ENCODE measurements around the gene ROR1.

Gene ROR1

GRCh38 chr1:63882048-63882704, 108.4 kb downstream of the ROR1 start:
- no peak overlapping the region for H3K4me3 Mint-ChIP-seq
- H3K9me3 Mint-ChIP-seq (ENCODE audit: low read depth) = no peaks in the 10 kb centered on the region
- H3K27ac Mint-ChIP-seq = no peak overlapping the region
- no peaks in the 10 kb centered on the region for H3K36me3 Mint-ChIP-seq
- no peaks in the 10 kb centered on the region for H3K4me1 Mint-ChIP-seq (ENCODE audit: low read depth)
- peaks cover 1% of the 10 kb centered on the region for H3K27me3 Mint-ChIP-seq

DNA sequence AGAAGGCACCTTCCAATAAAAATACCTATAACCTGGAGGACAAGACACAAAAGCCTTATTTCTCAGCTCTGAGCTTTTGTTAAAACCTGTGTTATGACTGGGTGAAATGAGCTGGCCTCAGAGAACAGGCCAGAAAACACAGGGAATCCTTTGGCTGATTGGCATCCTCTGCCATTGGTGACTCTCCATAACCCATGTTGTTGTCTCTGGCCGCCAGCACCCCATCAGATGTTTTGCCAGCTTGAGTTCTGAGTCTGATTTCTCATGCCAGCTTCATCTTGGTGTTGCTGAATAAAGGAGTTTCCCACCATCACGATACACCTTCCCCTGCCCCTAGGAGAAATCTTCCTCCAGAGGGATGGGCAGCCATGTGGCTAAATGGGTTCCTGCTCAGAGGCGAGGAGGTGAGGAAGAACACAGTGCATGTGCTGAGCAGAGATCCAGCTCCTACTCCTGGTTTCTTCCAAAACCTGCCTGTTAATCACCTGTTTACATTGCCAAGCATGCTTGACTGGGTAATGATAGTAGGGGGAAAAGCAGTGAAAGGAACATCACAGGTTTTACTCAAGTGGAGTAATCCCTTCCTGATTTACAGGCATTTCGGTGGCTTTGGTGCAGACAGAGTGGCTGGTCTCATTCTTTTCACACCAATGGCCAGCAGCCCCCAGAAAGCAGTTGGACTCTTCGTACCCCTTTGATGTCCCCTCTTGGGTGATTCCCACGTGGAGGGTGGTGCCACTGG, 109.8 kb downstream of the ROR1 start:
- Mint-ChIP-seq H3K4me1 (ENCODE audit: low read depth) (no peaks in the 10 kb centered on the region), H3K27me3 (peaks cover 1% of the 10 kb centered on the region), H3K4me3 (no peak overlapping the region), H3K36me3 (no peaks in the 10 kb centered on the region), H3K9me3 (ENCODE audit: low read depth) (no peaks in the 10 kb centered on the region), H3K27ac (no peak overlapping the region)

DNA sequence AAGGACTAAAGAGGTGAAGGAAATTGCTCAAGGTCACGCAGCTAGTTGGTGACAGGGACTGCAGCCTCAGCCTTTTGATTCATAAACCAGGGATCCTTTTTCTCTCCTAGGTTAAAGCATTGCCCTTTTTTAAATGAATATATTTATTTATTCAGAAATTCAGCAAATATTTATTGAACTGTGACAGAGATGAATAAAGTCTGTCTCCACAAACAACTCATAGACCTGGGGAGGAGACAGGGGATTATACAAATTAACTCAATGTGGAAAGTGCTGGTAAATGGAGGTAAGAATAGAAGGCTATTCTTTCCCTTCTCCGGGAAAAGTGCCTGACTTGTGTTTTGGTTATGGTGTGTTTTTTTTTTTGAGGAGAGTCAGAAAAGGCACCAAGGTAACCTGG, 110.7 kb downstream of the ROR1 start:
- Mint-ChIP-seq H3K4me3 (no peak overlapping the region), H3K27me3 (peaks cover 1% of the 10 kb centered on the region), H3K27ac (no peak overlapping the region)

DNA sequence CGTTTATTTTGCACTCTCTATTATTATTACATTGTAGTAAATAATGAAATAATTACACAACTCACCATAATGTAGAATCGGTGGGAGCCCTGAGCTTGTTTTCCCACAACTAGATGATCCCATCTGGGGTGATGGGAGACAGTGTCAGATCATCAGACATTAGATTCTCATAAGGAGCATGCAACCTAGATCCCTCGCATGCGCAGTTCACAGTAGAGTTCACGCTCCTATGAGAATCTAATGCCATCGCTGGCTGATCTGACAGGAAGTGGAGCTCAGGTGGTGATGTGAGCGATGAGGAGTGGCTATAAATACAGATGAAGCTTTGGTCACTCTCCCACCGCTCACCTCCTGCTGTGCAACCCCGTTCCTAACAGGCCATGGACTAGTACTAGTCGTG, 112.1 kb downstream of the ROR1 start:
- Mint-ChIP-seq H3K4me3 (no peak overlapping the region), H3K9me3 (ENCODE audit: low read depth) (no peaks in the 10 kb centered on the region), H3K36me3 (no peaks in the 10 kb centered on the region), H3K27me3 (peaks cover 1% of the 10 kb centered on the region), H3K27ac (no peak overlapping the region), H3K4me1 (ENCODE audit: low read depth) (no peaks in the 10 kb centered on the region)

More for the DNA sequence above, 110.7 kb downstream of the ROR1 start:
- H3K4me1 Mint-ChIP-seq (ENCODE audit: low read depth) = no peaks in the 10 kb centered on the region
- H3K9me3 Mint-ChIP-seq (ENCODE audit: low read depth) = no peaks in the 10 kb centered on the region
- no peaks in the 10 kb centered on the region for H3K36me3 Mint-ChIP-seq

GRCh38 chr1:63886340-63886739, 112.5 kb downstream of the ROR1 start:
- H3K4me1 Mint-ChIP-seq (ENCODE audit: low read depth) = no peaks in the 10 kb centered on the region
- no peak overlapping the region for H3K27ac Mint-ChIP-seq
- peaks cover 1% of the 10 kb centered on the region for H3K27me3 Mint-ChIP-seq
- no peaks in the 10 kb centered on the region for H3K9me3 Mint-ChIP-seq (ENCODE audit: low read depth)
- no peaks in the 10 kb centered on the region for H3K36me3 Mint-ChIP-seq
- H3K4me3 Mint-ChIP-seq = no peak overlapping the region

DNA sequence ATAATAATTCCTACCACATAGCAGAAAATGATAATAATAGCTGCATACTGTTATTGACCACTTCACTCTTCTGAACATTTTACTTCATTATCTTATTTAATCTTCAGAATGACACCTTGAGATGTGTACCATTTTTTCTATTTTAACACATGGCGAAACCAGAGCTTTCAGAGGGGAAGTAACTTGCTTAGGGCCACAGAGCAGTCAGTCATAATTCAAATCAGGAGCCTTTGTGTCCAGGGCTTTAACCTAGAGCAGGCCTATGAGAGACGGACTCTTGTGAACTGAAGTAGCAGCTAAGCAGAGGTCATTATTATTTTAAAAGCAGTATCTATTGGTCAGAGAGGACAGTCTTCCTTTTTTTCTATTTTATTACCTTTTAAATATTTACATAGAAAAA, 114.0 kb downstream of the ROR1 start:
- no peaks in the 10 kb centered on the region for H3K36me3 Mint-ChIP-seq
- H3K9me3 Mint-ChIP-seq (ENCODE audit: low read depth) = no peaks in the 10 kb centered on the region
- H3K27ac Mint-ChIP-seq = no peak overlapping the region
- no peaks in the 10 kb centered on the region for H3K4me1 Mint-ChIP-seq (ENCODE audit: low read depth)
- no peak overlapping the region for H3K4me3 Mint-ChIP-seq
- peaks cover 1% of the 10 kb centered on the region for H3K27me3 Mint-ChIP-seq

DNA sequence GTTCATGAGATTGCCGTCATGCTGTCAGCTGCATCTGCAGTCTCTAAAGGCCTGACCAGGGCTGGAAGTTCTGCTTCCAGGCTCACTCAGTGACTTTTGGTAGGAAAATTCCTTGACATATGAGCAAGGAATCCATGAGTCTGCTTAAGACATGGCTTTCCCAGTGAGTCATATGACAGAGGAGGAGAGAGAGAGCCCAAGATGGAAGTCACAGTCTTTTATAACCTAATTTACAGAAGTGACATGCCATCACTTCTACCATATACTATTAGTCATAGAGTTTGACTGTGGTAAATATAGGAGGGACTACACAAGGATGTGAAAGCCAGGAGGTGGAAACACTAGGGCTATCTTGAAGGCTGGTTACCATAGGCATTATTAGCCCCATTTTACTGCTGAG, 115.2 kb downstream of the ROR1 start:
- H3K9me3 Mint-ChIP-seq (ENCODE audit: low read depth) = no peaks in the 10 kb centered on the region
- H3K4me3 Mint-ChIP-seq = no peak overlapping the region
- H3K27me3 Mint-ChIP-seq = peaks cover 1% of the 10 kb centered on the region
- no peak overlapping the region for H3K27ac Mint-ChIP-seq
- no peaks in the 10 kb centered on the region for H3K36me3 Mint-ChIP-seq
- no peaks in the 10 kb centered on the region for H3K4me1 Mint-ChIP-seq (ENCODE audit: low read depth)

- Mint-ChIP-seq H3K36me3 (no peaks in the 10 kb centered on the region), H3K9me3 (ENCODE audit: low read depth) (no peaks in the 10 kb centered on the region), H3K27me3 (no peaks in the 10 kb centered on the region), H3K4me1 (ENCODE audit: low read depth) (no peaks in the 10 kb centered on the region), H3K4me3 (no peak overlapping the region), H3K27ac (no peak overlapping the region)
These were observed 116.7 kb downstream of the ROR1 start for GRCh38 chr1:63890468-63890867.

- no peaks in the 10 kb centered on the region for H3K9me3 Mint-ChIP-seq (ENCODE audit: low read depth)
- H3K4me3 Mint-ChIP-seq = no peak overlapping the region
- no peaks in the 10 kb centered on the region for H3K4me1 Mint-ChIP-seq (ENCODE audit: low read depth)
- H3K27me3 Mint-ChIP-seq = no peaks in the 10 kb centered on the region
- no peaks in the 10 kb centered on the region for H3K36me3 Mint-ChIP-seq
- no peak overlapping the region for H3K27ac Mint-ChIP-seq
These were observed 117.4 kb downstream of the ROR1 start for GRCh38 chr1:63891060-63891690.

DNA sequence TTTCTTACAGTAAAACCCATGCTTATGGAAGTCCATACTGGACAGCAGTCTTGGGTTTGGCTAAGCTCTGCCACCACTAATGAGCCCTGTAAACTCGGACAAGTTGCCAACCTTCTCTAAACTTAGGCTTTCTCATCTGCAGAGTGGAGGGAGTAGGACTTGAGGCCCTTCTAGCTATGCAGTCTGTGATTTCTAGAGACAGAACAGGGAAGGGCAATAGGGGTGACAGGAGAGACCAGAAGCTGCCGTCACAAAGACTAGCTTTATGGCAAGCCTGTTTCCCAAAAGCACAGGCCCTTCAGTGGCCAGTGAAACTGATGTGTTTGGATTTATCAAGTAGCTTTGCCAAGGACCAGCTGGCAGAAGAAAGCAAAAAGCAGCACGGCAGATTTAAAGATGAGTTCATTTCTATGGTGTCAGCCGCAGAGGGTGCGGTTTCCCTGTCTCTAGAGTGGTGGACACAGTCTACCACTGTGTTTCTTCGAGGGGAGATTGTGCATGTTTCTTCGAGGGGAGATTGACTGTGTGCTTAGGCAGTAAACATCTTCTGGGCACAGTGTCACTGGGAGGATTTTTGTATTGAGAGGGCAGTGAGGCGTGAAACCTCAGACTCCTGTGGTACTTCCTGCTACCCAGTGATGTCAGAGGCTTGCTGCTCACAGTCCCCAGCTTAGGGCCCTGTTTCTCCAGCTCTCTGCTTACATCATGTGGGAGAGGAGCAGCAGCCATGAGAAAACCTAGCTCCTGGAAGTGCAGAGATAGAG, 119.0 kb downstream of the ROR1 start:
- Mint-ChIP-seq H3K4me1 (ENCODE audit: low read depth) (no peaks in the 10 kb centered on the region), H3K4me3 (no peak overlapping the region), H3K36me3 (no peaks in the 10 kb centered on the region), H3K27ac (no peak overlapping the region), H3K27me3 (no peaks in the 10 kb centered on the region), H3K9me3 (ENCODE audit: low read depth) (no peaks in the 10 kb centered on the region)

DNA sequence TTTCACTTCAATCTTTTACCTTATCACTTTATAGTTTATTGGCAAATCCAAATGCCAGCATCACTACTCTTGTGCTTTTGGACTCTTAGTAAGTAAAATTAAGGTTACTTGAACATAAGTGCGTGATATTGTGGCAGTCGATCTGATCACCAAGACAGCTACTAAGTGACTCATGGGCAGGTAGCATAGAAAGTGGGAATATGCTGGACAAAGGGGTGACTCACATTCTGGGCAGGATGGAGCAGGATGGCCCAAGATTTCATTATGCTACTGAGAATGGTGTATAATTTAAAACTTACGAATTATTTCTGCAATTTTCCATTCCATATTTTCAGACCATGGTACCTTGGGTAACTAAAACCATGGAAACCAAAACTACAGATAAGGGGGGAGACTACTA, 120.2 kb downstream of the ROR1 start:
- H3K4me3 Mint-ChIP-seq = no peak overlapping the region
- H3K4me1 Mint-ChIP-seq (ENCODE audit: low read depth) = no peaks in the 10 kb centered on the region
- no peak overlapping the region for H3K27ac Mint-ChIP-seq
- no peaks in the 10 kb centered on the region for H3K36me3 Mint-ChIP-seq
- H3K9me3 Mint-ChIP-seq (ENCODE audit: low read depth) = no peaks in the 10 kb centered on the region
- H3K27me3 Mint-ChIP-seq = no peaks in the 10 kb centered on the region

DNA sequence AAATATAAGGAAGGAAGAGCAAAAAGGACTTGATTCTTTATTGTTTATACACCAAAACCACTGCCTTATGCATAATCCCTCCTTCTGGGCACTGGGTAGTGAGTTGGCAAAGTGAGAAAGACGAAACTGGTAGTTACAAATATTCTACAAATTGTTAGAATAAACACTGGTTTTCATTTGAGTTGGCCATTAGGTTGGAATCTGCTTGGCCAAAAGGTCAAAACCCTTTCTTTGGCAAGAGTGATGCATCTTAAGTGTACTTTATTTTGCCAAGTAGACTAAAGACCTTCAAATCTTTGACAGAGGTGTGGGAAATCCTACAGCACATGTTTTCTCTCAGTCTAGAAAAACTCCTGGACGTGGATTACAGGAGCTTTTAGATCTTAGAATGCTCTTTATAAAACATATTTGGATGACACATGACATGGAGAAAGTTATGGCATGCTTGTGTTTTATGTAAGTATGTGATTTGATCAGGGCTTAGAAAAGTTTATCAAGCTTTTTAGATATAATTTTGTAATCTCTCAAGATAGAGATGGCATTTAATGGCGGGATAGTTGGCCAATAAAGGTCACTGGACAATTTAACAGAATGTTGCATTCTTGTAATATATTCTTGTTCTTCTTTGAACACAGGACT, 120.9 kb downstream of the ROR1 start:
- no peaks in the 10 kb centered on the region for H3K9me3 Mint-ChIP-seq (ENCODE audit: low read depth)
- no peaks in the 10 kb centered on the region for H3K36me3 Mint-ChIP-seq
- no peaks in the 10 kb centered on the region for H3K4me1 Mint-ChIP-seq (ENCODE audit: low read depth)
- no peak overlapping the region for H3K27ac Mint-ChIP-seq
- H3K27me3 Mint-ChIP-seq = no peaks in the 10 kb centered on the region
- H3K4me3 Mint-ChIP-seq = no peak overlapping the region

DNA sequence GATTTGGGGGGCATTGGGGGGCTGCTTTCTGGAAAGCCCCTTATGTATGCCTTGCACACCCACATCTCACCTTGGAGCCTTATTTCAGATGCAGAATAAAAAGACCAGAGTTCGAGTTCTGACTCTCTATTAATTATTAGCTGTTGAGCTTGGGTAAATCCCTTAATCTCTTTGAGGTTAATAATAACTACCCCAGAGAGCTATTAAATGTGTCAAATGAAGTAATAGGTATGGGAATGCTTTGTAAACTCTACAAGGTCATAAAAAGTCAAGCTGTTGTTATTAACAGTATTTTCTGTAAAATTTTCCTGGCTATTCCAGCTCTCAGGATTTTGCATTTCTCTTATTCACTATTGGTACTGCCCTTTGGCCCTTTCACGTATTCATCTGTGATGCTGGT, 122.9 kb downstream of the ROR1 start:
- H3K36me3 Mint-ChIP-seq = no peaks in the 10 kb centered on the region
- no peaks in the 10 kb centered on the region for H3K9me3 Mint-ChIP-seq (ENCODE audit: low read depth)
- H3K27me3 Mint-ChIP-seq = no peaks in the 10 kb centered on the region
- H3K27ac Mint-ChIP-seq = no peak overlapping the region
- no peaks in the 10 kb centered on the region for H3K4me1 Mint-ChIP-seq (ENCODE audit: low read depth)
- no peak overlapping the region for H3K4me3 Mint-ChIP-seq

DNA sequence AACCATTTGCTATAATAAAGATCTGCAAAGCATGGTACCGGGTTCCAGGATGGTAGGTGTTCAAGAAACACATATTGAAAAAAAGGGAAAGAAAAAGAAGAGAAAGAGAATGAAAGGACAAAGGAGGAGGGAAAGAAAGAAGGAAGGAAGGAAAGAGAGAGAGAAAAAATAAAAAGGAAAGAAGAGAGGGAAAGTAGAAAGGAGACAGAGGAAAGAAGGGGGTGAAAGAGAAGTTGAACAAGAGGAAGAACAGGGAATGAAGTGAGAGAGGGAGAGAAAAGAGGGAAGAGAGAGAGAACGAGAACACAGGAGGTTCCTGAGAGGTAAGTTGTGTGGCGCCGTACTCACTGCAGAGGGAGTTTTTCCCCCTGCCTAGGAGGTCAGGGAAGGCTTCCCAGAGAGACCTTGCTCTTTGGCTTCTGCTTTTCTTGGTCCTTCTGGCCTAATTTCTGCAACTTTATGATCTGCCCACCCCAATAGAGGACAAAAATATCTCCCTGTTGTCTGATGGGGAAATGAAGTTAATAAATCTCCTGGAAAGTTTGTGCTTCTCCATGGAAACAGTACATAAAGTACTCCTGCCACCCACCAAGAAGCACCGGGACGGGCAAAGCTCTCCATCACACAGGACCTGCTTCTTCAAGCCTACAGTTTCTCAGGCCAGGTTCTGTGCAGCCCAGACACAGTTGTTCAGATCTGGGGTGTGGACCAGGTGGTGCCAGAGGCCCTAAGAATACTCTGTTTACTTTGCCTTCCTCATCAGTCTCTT, 124.8 kb downstream of the ROR1 start:
- Mint-ChIP-seq H3K36me3 (no peaks in the 10 kb centered on the region), H3K27me3 (peaks cover 2% of the 10 kb centered on the region), H3K27ac (no peak overlapping the region), H3K4me1 (ENCODE audit: low read depth) (no peaks in the 10 kb centered on the region), H3K4me3 (no peak overlapping the region), H3K9me3 (ENCODE audit: low read depth) (no peaks in the 10 kb centered on the region)
